ENCODE measurements around the gene LBH.

GRCh38 chr2:30243231-30243630, 11.9 kb downstream of the LBH start:
- TF ChIP-seq, protein P1, sequence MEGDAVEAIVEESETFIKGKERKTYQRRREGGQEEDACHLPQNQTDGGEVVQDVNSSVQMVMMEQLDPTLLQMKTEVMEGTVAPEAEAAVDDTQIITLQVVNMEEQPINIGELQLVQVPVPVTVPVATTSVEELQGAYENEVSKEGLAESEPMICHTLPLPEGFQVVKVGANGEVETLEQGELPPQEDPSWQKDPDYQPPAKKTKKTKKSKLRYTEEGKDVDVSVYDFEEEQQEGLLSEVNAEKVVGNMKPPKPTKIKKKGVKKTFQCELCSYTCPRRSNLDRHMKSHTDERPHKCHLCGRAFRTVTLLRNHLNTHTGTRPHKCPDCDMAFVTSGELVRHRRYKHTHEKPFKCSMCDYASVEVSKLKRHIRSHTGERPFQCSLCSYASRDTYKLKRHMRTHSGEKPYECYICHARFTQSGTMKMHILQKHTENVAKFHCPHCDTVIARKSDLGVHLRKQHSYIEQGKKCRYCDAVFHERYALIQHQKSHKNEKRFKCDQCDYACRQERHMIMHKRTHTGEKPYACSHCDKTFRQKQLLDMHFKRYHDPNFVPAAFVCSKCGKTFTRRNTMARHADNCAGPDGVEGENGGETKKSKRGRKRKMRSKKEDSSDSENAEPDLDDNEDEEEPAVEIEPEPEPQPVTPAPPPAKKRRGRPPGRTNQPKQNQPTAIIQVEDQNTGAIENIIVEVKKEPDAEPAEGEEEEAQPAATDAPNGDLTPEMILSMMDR (optimal IDR thresholded peaks at IDR 0.05 in 1 of 3, IDR thresholded peaks at IDR 0.05 in 1 of 3, conservative IDR thresholded peaks at IDR 0.05 in 1 of 3; ENCODE audit: extremely low read depth in 1 of 3, insufficient read depth in 2 of 3, low read length in 3 of 3): no peak
- TF ChIP-seq EZH2 (IDR thresholded peaks at IDR 0.05; ENCODE audit: low read length): no peak
